ENCODE results near the gene GPA33. TPM values are rescaled to one million over a fixed set of nuclear protein-coding genes. Genes with fewer than 3 reads are reported as not detected.

GPA33 gene
- total RNA-seq, 4 donors from 2014 or later, result 0.29 TPM; not detected in 3

DNA sequence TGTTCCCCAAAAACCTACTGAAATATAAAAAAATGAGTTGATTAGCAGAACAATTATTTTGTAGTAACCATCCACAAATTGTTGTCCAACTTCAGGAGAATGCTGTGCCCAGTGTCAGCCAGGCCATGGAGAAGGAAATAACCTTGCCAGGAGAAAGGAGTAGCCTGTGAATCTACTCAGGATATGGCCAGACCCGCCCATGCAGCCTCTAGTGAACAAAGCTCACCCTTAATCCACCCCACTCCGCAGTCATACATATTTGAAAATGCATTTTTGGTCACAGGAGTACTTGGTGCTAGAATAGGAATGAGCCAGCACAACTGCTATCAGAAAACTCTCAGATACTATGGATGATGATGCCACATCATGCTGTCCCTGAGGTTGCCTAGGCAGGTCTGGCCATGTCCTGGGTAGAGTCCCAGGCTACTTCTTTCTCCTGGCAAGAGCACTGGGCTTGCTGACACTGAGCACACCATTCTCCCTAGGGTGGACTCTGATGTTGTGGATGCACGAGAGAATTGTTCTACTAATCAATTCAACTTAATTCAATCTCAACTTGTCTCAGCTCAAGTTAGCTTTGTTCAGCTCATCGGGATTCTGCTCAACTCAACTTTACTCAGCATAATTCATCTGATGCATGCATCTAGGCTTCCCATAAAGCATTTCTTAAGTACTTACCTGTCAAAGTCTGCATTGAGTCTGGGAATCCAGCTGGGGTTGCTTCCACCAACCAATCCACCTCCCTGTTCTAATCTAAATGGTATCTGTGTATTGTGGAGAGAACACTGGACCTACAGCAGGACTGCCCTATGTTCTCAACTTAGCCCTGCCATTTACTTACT is 21.9 kb upstream of the GPA33 start:
- DNase-seq, result no peak
- Histone ChIP-seq H3K4me3 (no peak overlapping the region), H3K4me1 (no peaks in the 10 kb centered on the region), H3K9me3 (peaks cover 0 to 2% of the 10 kb centered on the region in 2 donors), H3K27me3 (no peaks in the 10 kb centered on the region), H3K36me3 (no peaks in the 10 kb centered on the region), H3K27ac (no peak overlapping the region)
- intact Hi-C loops (cut with DNase I; ENCODE audit: low total_unique reads), result no loop called here
- TF ChIP-seq POLR2A (IDR thresholded peaks at IDR 0.05), result no peak
- TF ChIP-seq, protein P1, sequence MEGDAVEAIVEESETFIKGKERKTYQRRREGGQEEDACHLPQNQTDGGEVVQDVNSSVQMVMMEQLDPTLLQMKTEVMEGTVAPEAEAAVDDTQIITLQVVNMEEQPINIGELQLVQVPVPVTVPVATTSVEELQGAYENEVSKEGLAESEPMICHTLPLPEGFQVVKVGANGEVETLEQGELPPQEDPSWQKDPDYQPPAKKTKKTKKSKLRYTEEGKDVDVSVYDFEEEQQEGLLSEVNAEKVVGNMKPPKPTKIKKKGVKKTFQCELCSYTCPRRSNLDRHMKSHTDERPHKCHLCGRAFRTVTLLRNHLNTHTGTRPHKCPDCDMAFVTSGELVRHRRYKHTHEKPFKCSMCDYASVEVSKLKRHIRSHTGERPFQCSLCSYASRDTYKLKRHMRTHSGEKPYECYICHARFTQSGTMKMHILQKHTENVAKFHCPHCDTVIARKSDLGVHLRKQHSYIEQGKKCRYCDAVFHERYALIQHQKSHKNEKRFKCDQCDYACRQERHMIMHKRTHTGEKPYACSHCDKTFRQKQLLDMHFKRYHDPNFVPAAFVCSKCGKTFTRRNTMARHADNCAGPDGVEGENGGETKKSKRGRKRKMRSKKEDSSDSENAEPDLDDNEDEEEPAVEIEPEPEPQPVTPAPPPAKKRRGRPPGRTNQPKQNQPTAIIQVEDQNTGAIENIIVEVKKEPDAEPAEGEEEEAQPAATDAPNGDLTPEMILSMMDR (IDR thresholded peaks at IDR 0.05), result no peak

DNA sequence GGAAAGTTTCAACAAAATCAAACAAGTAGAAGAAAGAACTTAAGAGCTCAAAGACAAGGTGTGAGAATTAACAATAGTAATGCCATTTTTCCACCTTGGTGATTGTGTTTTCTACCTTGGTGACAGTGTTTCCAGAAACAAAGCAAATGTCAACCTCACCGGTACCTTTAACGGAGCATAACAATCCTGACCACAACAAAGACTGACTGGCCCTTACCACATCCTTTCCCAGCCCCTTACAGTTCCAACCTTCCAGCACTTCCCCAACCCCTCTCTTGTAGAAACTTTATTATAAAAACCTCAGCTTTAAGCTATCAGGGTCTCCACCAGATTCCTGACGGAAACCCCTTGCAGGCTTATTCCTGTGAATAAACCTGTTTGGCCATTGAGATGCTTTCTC is 20.4 kb upstream of the GPA33 start:
- intact Hi-C loops (cut with DNase I; ENCODE audit: low total_unique reads), result no loop called here
- no peaks in the 10 kb centered on the region for H3K36me3 ChIP-seq
- no peak for DNase-seq
- no peak for TF ChIP-seq POLR2A (IDR thresholded peaks at IDR 0.05)
- TF ChIP-seq, protein P1 (IDR thresholded peaks at IDR 0.05), result no peak
- no peak overlapping the region for H3K27ac ChIP-seq
- H3K9me3 ChIP-seq, result peaks cover 0 to 2% of the 10 kb centered on the region in 2 donors
- H3K4me1 ChIP-seq, result no peaks in the 10 kb centered on the region
- no peak overlapping the region for H3K4me3 ChIP-seq
- no peaks in the 10 kb centered on the region for H3K27me3 ChIP-seq

DNA sequence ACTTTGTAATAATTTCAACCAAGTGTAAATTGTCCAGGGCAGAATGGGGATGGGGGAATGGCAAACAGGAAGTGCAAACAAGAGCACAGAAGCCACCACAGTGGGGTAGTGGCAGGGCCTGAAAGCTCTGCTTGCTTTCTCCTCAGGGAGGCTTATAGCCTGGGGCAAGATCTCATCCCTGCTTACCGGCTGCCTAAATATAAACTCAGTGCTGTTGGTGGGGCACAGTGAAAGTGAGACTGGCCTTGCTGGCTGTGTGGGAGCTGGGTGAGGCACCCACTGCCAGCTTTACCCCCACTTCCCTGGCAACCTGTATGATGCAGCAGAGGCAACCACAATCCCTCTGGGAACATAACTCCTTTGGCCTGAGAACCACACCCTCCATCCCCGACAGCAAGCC is 18.9 kb upstream of the GPA33 start:
- no peak overlapping the region for H3K4me3 ChIP-seq
- no peaks in the 10 kb centered on the region for H3K4me1 ChIP-seq
- intact Hi-C loops (cut with DNase I; ENCODE audit: low total_unique reads), result no loop called here
- peaks cover 0 to 2% of the 10 kb centered on the region in 2 donors for H3K9me3 ChIP-seq
- no peak for DNase-seq
- H3K27ac ChIP-seq, result no peak overlapping the region
- TF ChIP-seq, protein P1 (IDR thresholded peaks at IDR 0.05), result no peak
- no peak for TF ChIP-seq POLR2A (IDR thresholded peaks at IDR 0.05)
- no peaks in the 10 kb centered on the region for H3K27me3 ChIP-seq
- no peaks in the 10 kb centered on the region for H3K36me3 ChIP-seq

DNA sequence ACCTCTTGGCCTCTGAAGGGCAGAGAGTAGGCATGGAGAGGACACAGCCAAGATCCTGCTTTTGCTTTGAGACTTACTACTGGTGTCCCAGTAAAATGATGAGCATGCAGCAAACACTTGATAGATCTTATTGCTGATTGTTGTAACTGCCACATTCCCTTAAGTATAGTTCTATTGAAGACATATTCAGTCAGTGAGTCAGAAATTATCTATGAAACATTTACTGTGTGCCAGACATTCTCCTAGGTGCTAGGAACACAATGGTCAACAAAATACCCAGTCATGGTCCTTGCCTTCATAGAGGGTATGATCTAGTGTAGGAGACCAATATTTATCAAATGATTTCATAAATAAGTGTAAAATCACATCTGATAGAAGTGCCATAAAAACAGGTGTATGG is 17.3 kb upstream of the GPA33 start:
- Histone ChIP-seq H3K9me3 (peaks cover 0 to 2% of the 10 kb centered on the region in 2 donors), H3K27me3 (no peaks in the 10 kb centered on the region), H3K4me3 (no peak overlapping the region), H3K27ac (no peak overlapping the region), H3K4me1 (no peaks in the 10 kb centered on the region), H3K36me3 (no peaks in the 10 kb centered on the region)
- intact Hi-C loops (cut with DNase I; ENCODE audit: low total_unique reads), result no loop called here
- TF ChIP-seq, protein P1 (IDR thresholded peaks at IDR 0.05), result no peak
- DNase-seq, result no peak

DNA sequence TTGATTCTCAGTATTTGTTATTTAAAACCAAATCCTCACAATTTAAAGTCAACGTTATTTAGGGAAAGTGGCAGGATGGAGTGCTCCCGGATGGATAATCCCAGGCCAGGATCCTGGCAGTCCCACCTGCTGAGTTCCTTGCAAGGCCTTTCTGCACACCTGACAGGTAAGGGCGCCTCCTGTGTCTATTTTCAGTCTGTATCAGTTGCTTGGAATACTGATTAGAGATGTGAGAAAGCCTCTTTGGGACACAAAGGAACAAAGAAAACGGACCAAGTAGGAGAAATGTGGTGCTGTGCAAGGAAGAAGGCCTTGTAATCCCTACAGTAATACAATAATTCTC is 15.9 kb upstream of the GPA33 start:
- DNase-seq, result no peak
- Histone ChIP-seq H3K27me3 (no peaks in the 10 kb centered on the region), H3K4me1 (no peaks in the 10 kb centered on the region), H3K4me3 (no peak overlapping the region), H3K9me3 (peaks cover 0 to 2% of the 10 kb centered on the region in 2 donors), H3K36me3 (no peaks in the 10 kb centered on the region), H3K27ac (no peak overlapping the region)
- intact Hi-C loops (cut with DNase I; ENCODE audit: low total_unique reads), result no loop called here
- TF ChIP-seq, protein P1 (IDR thresholded peaks at IDR 0.05), result no peak
- TF ChIP-seq POLR2A (IDR thresholded peaks at IDR 0.05), result no peak

Data from uterus (tissue), 4 donors.